GM06990 (cell line): ENCODE data around the gene CD244.
A peak's percentile ranks its signal among the peaks of the same experiment; 100 is the strongest.

Experiments used
- DNase-seq: peaks from one replicate; pipeline ENCODE4 v3.0.0-alpha.2; 2011; ENCODE audit not compliant: insufficient read length; ENCODE audit errors: extremely low read depth
- H3K27me3 ChIP-seq: replicated peaks from 2 replicates; pipeline ENCODE4 v1.6.0; 2011; ENCODE audit warnings: low read length; ENCODE audit not compliant: control insufficient read depth, insufficient read depth
- H3K36me3 ChIP-seq: 2 replicates; pipeline ENCODE4 v1.5.1; 2011; ENCODE audit warnings: low read length; ENCODE audit not compliant: control insufficient read depth, insufficient read depth
- H3K4me3 ChIP-seq: replicated peaks from 2 replicates; pipeline ENCODE4 v1.5.1; 2011; ENCODE audit warnings: low read depth, mild to moderate bottlenecking, control low read depth, low read length
- TF ChIP-seq, protein P1 (sequence below): IDR thresholded peaks from 2 replicates; pipeline ENCODE4 v1.5.1; 2011; ENCODE audit warnings: low read length, control low read depth, mild to moderate bottlenecking, inconsistent platforms; ENCODE audit not compliant: insufficient read depth, poor library complexity, severe bottlenecking

The CD244 gene

GRCh38 chr1:160823296-160823695, 39.4 kb downstream of the CD244 start:
- DNase-seq = no peak
- H3K4me3 ChIP-seq = no peak overlapping the region
- TF ChIP-seq, protein P1, sequence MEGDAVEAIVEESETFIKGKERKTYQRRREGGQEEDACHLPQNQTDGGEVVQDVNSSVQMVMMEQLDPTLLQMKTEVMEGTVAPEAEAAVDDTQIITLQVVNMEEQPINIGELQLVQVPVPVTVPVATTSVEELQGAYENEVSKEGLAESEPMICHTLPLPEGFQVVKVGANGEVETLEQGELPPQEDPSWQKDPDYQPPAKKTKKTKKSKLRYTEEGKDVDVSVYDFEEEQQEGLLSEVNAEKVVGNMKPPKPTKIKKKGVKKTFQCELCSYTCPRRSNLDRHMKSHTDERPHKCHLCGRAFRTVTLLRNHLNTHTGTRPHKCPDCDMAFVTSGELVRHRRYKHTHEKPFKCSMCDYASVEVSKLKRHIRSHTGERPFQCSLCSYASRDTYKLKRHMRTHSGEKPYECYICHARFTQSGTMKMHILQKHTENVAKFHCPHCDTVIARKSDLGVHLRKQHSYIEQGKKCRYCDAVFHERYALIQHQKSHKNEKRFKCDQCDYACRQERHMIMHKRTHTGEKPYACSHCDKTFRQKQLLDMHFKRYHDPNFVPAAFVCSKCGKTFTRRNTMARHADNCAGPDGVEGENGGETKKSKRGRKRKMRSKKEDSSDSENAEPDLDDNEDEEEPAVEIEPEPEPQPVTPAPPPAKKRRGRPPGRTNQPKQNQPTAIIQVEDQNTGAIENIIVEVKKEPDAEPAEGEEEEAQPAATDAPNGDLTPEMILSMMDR = no peak
- H3K36me3 ChIP-seq = no peaks in the 10 kb centered on the region; the same call in 1 of the 2 replicates
- H3K27me3 ChIP-seq = no peaks in the 10 kb centered on the region

- Histone ChIP-seq H3K36me3 (no peaks in the 10 kb centered on the region), H3K4me3 (no peak overlapping the region), H3K27me3 (no peaks in the 10 kb centered on the region)
- no peak for DNase-seq
- TF ChIP-seq, protein P1 = peak; percentile 40
Observed at GRCh38 chr1:160821627-160822026, 41.1 kb downstream of the CD244 start.

DNA sequence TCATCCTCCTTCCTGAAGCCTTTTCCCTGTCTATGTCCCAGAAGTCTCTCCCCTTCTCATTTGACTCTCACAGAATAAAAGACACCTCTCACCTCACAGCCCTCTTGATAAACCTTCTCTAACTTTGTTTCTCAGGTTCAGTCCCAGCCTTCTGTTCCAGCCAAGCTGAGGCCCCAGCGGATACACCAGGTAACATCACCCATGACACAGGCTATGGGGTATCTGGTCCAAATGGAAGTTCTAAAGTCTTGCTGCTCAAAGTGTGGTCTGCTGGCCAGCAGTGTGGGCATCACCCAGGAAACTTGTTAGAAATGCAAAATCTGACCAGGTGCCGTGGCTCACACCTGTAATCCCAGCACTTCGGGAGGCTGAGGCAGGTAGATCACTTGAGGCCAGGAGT, 43.5 kb downstream of the CD244 start:
- TF ChIP-seq, protein P1 = no peak
- H3K4me3 ChIP-seq = no peak overlapping the region
- DNase-seq = no peak
- H3K27me3 ChIP-seq = no peaks in the 10 kb centered on the region
- no peaks in the 10 kb centered on the region; the same call in 1 of the 2 replicates for H3K36me3 ChIP-seq

GRCh38 chr1:160818207-160818937, 44.3 kb downstream of the CD244 start:
- no peak for DNase-seq
- H3K4me3 ChIP-seq = no peak overlapping the region
- TF ChIP-seq, protein P1 = no peak
- no peaks in the 10 kb centered on the region; the same call in 1 of the 2 replicates for H3K36me3 ChIP-seq
- no peaks in the 10 kb centered on the region for H3K27me3 ChIP-seq

GRCh38 chr1:160814856-160815255, 47.8 kb downstream of the CD244 start:
- DNase-seq = no peak
- TF ChIP-seq, protein P1 = no peak
- Histone ChIP-seq H3K27me3 (no peaks in the 10 kb centered on the region), H3K36me3 (no peaks in the 10 kb centered on the region; the same call in 1 of the 2 replicates), H3K4me3 (no peak overlapping the region)
